Smooth muscle cell (in vitro differentiated cells): Measurements from ENCODE around the gene NEURL3. TPM values are rescaled to one million over a fixed set of nuclear protein-coding genes. Genes with fewer than 3 reads are reported as not detected.

Experiments
- DNase-seq: peaks from one replicate; lab custom pipeline; 2025; ENCODE audit not compliant: unreplicated experiment; lab: John Stamatoyannopoulos, UW
- H2AFZ ChIP-seq: fragments of 200-600 bp; sonication (generic); 2 replicates; pipeline ENCODE4 v1.6.0; 2016; ENCODE audit warnings: antibody characterized with exemption, low read depth, mild to moderate bottlenecking
- H3F3A ChIP-seq: fragments of 200-600 bp; sonication (generic); 2 replicates; pipeline ENCODE4 v1.6.0; 2017; ENCODE audit warnings: antibody characterized with exemption, low read depth
- H3K27ac ChIP-seq: fragments of 200-600 bp; sonication (generic); 2 replicates; pipeline ENCODE4 v1.5.1; 2016; ENCODE audit warnings: low read depth, mild to moderate bottlenecking
- H3K27me3 ChIP-seq: fragments of 200-600 bp; sonication (generic); 2 replicates; pipeline ENCODE4 v1.6.1; 2016; ENCODE audit warnings: low read depth, mild to moderate bottlenecking
- H3K36me3 ChIP-seq: fragments of 200-600 bp; sonication (generic); 2 replicates; pipeline ENCODE4 v1.5.1; 2016; ENCODE audit warnings: low read depth
- H3K4me1 ChIP-seq: fragments of 200-600 bp; sonication (generic); 2 replicates; pipeline ENCODE4 v1.5.1; 2016; ENCODE audit warnings: low read depth
- H3K4me2 ChIP-seq: fragments of 200-600 bp; sonication (generic); 2 replicates; pipeline ENCODE4 v1.6.0; 2016; ENCODE audit warnings: mild to moderate bottlenecking
- H3K4me3 ChIP-seq: fragments of 200-600 bp; sonication (generic); 2 replicates; pipeline ENCODE4 v1.5.1; 2016; ENCODE audit warnings: mild to moderate bottlenecking
- H3K79me2 ChIP-seq: fragments of 200-600 bp; sonication (generic); 2 replicates; pipeline ENCODE4 v1.6.0; 2016; ENCODE audit warnings: low read depth, mild to moderate bottlenecking
- H3K9ac ChIP-seq: fragments of 200-600 bp; sonication (generic); 2 replicates; pipeline ENCODE4 v1.6.0; 2016; ENCODE audit warnings: low read depth
- H3K9me3 ChIP-seq: fragments of 200-600 bp; sonication (generic); replicated peaks from 2 replicates; pipeline ENCODE4 v1.5.1; 2016; ENCODE audit warnings: low read depth
- H4K20me1 ChIP-seq: fragments of 200-600 bp; sonication (generic); 2 replicates; pipeline ENCODE4 v1.6.0; 2016; ENCODE audit warnings: low read depth
- CTCF ChIP-seq: fragments of 200-600 bp; sonication (generic); IDR thresholded peaks from 2 replicates; pipeline ENCODE4 v1.5.1; 2017; ENCODE audit warnings: borderline replicate concordance, mild to moderate bottlenecking, antibody characterized with exemption; ENCODE audit not compliant: insufficient read depth, poor library complexity, severe bottlenecking
- WGBS: methylation state at CpG from one replicate; pipeline ENCODE4 v1.1.7; 2016; ENCODE audit warnings: low lambda C conversion rate; 5-methylcytosine and 5-hydroxymethylcytosine counted together
- polyA plus RNA-seq: library from polyadenylated mRNA; unstranded; fragments of >200 nt; fragmentation: Nextera tagmentation; extraction: Ambion mirVana; gene quantifications from 2 replicates; pipeline ENCODE4 v1.2.1, GENCODE V29; 2016
- total RNA-seq: library from RNA; depleted of rRNA; stranded (reverse); fragments of >200 nt; gene quantifications from 2 replicates; pipeline ENCODE4 v1.2.3, GENCODE V29; 2014

Gene NEURL3
- total and polyA plus RNA-seq, 2 experiments from 2014 or later = 0.21 TPM; not detected in 1

- no peak for DNase-seq
- H4K20me1 ChIP-seq = peaks cover 15% of the 10 kb centered on the region
- H3K4me3 ChIP-seq = no peak overlapping the region
- no peaks in the 10 kb centered on the region for H3K9me3 ChIP-seq
- peaks cover 12% of the 10 kb centered on the region for H3K79me2 ChIP-seq
- no peak for TF ChIP-seq CTCF
- peaks cover 9% of the 10 kb centered on the region for H3K27me3 ChIP-seq
- peak overlapping the region; percentile 28 for H3K27ac ChIP-seq
- peak overlapping the region; percentile 55 for H2AFZ ChIP-seq
- peaks cover 8% of the 10 kb centered on the region for H3F3A ChIP-seq
- 48% methylated on average over 8 of the region's 8 CpGs for WGBS
- peaks cover 26% of the 10 kb centered on the region for H3K4me1 ChIP-seq
- H3K36me3 ChIP-seq = no peaks in the 10 kb centered on the region
- no peak overlapping the region for H3K9ac ChIP-seq
- H3K4me2 ChIP-seq = no peak overlapping the region
These were observed 28.3 kb upstream of the NEURL3 start for GRCh38 chr2:96533292-96534073.

GRCh38 chr2:96532641-96533291, 27.6 kb upstream of the NEURL3 start:
- Histone ChIP-seq H3K4me3 (no peak overlapping the region), H3K27me3 (peaks cover 2% of the 10 kb centered on the region), H3K9ac (no peak overlapping the region), H3K9me3 (no peaks in the 10 kb centered on the region), H3K79me2 (peaks cover 5% of the 10 kb centered on the region), H3K27ac (peak overlapping the region; percentile 68), H2AFZ (peak overlapping the region; percentile 82), H3K4me2 (peak overlapping the region; percentile 66), H3K36me3 (no peaks in the 10 kb centered on the region), H3K4me1 (peaks cover 26% of the 10 kb centered on the region), H4K20me1 (peaks cover 8% of the 10 kb centered on the region), H3F3A (peaks cover 8% of the 10 kb centered on the region)
- DNase-seq = no peak
- TF ChIP-seq CTCF = no peak
- WGBS = 93% methylated on average over 7 of the region's 7 CpGs

GRCh38 chr2:96531872-96532505, 26.8 kb upstream of the NEURL3 start:
- H3K36me3 ChIP-seq = no peaks in the 10 kb centered on the region
- H4K20me1 ChIP-seq = peaks cover under 1% of the 10 kb centered on the region
- H3K4me3 ChIP-seq = peak overlapping the region; percentile 21
- H3K9ac ChIP-seq = peak overlapping the region; percentile 80
- WGBS = 16% methylated on average over 23 of the region's 23 CpGs
- H3K9me3 ChIP-seq = no peaks in the 10 kb centered on the region
- peak overlapping the region; percentile 75 for H3K4me2 ChIP-seq
- DNase-seq = peak; percentile 50
- no peaks in the 10 kb centered on the region for H3K79me2 ChIP-seq
- peaks cover 8% of the 10 kb centered on the region for H3F3A ChIP-seq
- peak overlapping the region; percentile 89 for H3K27ac ChIP-seq
- no peaks in the 10 kb centered on the region for H3K27me3 ChIP-seq
- no peak for TF ChIP-seq CTCF
- H2AFZ ChIP-seq = peak overlapping the region; percentile 82
- peaks cover 29% of the 10 kb centered on the region for H3K4me1 ChIP-seq
